ENCODE results near the gene WNT9A. TPM values are rescaled to one million over a fixed set of nuclear protein-coding genes. Genes with fewer than 3 reads are reported as not detected.

The WNT9A gene
- total and polyA plus RNA-seq, 4 donors, result 0.03 to 0.08 TPM; not detected in 2

GRCh38 chr1:227937838-227938145 is 9.9 kb downstream of the WNT9A start:
- Histone ChIP-seq H3K27me3 (ENCODE audit: control insufficient read depth in 4 of 4, insufficient read depth in 4 of 4, low read length in 3 of 4) (no peaks in the 10 kb centered on the region), H3K27ac (ENCODE audit: low read depth in 1 of 2, low read length in 2 of 2) (no peak overlapping the region), H3K4me3 (ENCODE audit: low read depth in 1 of 3, low read length in 3 of 3) (no peak overlapping the region), H3K9me3 (ENCODE audit: control insufficient read depth in 4 of 4, low read length in 3 of 4) (no peaks in the 10 kb centered on the region), H3K36me3 (ENCODE audit: control insufficient read depth in 4 of 4, insufficient read depth in 3 of 4, low read depth in 1 of 4, low read length in 3 of 4) (no peaks in the 10 kb centered on the region), H3K4me1 (ENCODE audit: control insufficient read depth in 4 of 4, insufficient read depth in 4 of 4, low read length in 3 of 4) (no peaks in the 10 kb centered on the region), H3K9ac (ENCODE audit: low read depth in 1 of 2, low read length in 2 of 2) (no peak overlapping the region)
- WGBS, result 91% methylated on average over 7 of the region's 7 CpGs
- TF ChIP-seq YY1 (IDR thresholded peaks at IDR 0.05) (no peak), ATF3 (IDR thresholded peaks at IDR 0.05) (no peak), NR2F2 (IDR thresholded peaks at IDR 0.05) (no peak), HNF4G (IDR thresholded peaks at IDR 0.05) (no peak), RXRA (IDR thresholded peaks at IDR 0.05) (no peak), TAF1 (conservative IDR thresholded peaks at IDR 0.05) (no peak), EGR1 (IDR thresholded peaks at IDR 0.05; ENCODE audit: low read depth in 2 of 2) (no peak)
- TF ChIP-seq, protein P1, sequence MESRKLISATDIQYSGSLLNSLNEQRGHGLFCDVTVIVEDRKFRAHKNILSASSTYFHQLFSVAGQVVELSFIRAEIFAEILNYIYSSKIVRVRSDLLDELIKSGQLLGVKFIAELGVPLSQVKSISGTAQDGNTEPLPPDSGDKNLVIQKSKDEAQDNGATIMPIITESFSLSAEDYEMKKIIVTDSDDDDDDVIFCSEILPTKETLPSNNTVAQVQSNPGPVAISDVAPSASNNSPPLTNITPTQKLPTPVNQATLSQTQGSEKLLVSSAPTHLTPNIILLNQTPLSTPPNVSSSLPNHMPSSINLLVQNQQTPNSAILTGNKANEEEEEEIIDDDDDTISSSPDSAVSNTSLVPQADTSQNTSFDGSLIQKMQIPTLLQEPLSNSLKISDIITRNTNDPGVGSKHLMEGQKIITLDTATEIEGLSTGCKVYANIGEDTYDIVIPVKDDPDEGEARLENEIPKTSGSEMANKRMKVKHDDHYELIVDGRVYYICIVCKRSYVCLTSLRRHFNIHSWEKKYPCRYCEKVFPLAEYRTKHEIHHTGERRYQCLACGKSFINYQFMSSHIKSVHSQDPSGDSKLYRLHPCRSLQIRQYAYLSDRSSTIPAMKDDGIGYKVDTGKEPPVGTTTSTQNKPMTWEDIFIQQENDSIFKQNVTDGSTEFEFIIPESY (IDR thresholded peaks at IDR 0.05), result no peak
- no peak for DNase-seq (ENCODE audit: low spot score)

DNA sequence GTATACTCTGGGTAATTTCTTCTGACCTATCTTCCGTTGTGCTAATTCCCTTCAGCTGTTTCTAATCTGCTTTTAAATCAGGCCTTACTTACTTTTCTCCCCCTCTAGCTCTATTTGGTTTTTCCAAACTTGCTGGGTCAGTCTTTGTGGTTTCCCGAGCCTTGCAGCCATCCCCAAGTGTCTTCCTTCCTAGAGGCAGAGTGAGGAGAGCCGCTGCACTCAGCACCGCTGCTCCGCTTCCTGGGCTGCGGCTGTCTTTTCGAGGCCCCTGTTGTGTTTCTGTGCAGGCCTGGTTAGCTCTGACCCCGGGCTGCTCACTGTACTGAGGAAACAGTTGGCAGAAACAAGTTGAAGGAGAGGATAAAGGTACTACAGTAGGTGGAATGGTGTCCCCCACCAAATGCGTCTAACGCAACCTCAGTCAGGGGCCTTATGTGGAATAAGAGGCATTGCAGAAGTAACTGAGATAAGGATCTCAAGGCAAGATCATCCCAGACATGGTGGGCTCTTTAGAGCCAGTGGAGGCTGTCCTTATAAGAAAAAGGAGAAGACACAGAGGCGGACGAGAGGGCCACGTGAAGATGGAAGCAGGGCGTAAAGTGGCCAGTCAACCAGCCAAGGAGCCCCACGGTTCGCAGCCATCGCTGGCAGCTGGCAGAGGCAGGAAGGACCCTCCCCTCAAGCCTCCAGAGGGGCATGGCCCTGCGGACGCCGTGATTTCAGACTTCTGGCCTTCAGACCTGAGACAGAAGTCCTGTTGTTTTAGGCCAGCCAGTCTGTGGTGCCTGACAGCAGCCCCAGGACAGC is 10.5 kb downstream of the WNT9A start:
- peaks cover 0 to 2% (median 0%) of the 10 kb centered on the region in 4 donors for H3K27me3 ChIP-seq (ENCODE audit: control insufficient read depth in 4 of 4, insufficient read depth in 4 of 4, low read length in 3 of 4)
- H3K9ac ChIP-seq (ENCODE audit: low read depth in 1 of 2, low read length in 2 of 2), result no peak overlapping the region
- TF ChIP-seq FOXA2 (IDR thresholded peaks at IDR 0.05), result no peak
- no peak for TF ChIP-seq YY1 (IDR thresholded peaks at IDR 0.05)
- no peak for TF ChIP-seq EGR1 (IDR thresholded peaks at IDR 0.05; ENCODE audit: low read depth in 2 of 2)
- TF ChIP-seq JUND (IDR thresholded peaks at IDR 0.05), result no peak
- no peak for TF ChIP-seq NR2F2 (IDR thresholded peaks at IDR 0.05)
- TF ChIP-seq TAF1 (conservative IDR thresholded peaks at IDR 0.05), result no peak
- no peak for TF ChIP-seq HNF4A (conservative IDR thresholded peaks at IDR 0.05)
- TF ChIP-seq FOXA1 (IDR thresholded peaks at IDR 0.05), result no peak
- no peak for TF ChIP-seq ATF3 (IDR thresholded peaks at IDR 0.05)
- TF ChIP-seq, protein P2, sequence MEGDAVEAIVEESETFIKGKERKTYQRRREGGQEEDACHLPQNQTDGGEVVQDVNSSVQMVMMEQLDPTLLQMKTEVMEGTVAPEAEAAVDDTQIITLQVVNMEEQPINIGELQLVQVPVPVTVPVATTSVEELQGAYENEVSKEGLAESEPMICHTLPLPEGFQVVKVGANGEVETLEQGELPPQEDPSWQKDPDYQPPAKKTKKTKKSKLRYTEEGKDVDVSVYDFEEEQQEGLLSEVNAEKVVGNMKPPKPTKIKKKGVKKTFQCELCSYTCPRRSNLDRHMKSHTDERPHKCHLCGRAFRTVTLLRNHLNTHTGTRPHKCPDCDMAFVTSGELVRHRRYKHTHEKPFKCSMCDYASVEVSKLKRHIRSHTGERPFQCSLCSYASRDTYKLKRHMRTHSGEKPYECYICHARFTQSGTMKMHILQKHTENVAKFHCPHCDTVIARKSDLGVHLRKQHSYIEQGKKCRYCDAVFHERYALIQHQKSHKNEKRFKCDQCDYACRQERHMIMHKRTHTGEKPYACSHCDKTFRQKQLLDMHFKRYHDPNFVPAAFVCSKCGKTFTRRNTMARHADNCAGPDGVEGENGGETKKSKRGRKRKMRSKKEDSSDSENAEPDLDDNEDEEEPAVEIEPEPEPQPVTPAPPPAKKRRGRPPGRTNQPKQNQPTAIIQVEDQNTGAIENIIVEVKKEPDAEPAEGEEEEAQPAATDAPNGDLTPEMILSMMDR (IDR thresholded peaks at IDR 0.05; ENCODE audit: low read depth, low read length, missing input control), result no peak
- 86% methylated on average over 20 of the region's 20 CpGs for WGBS
- H3K36me3 ChIP-seq (ENCODE audit: control insufficient read depth in 4 of 4, insufficient read depth in 3 of 4, low read depth in 1 of 4, low read length in 3 of 4), result no peaks in the 10 kb centered on the region
- no peak overlapping the region for H3K27ac ChIP-seq (ENCODE audit: low read depth in 1 of 2, low read length in 2 of 2)
- no peaks in the 10 kb centered on the region for H3K9me3 ChIP-seq (ENCODE audit: control insufficient read depth in 4 of 4, low read length in 3 of 4)
- DNase-seq (ENCODE audit: low spot score), result no peak
- no peaks in the 10 kb centered on the region for H3K4me1 ChIP-seq (ENCODE audit: control insufficient read depth in 4 of 4, insufficient read depth in 4 of 4, low read length in 3 of 4)
- no peak overlapping the region for H3K4me3 ChIP-seq (ENCODE audit: low read depth in 1 of 3, low read length in 3 of 3)

- Histone ChIP-seq H3K9me3 (ENCODE audit: control insufficient read depth in 4 of 4, low read length in 3 of 4) (no peaks in the 10 kb centered on the region), H3K27me3 (ENCODE audit: control insufficient read depth in 4 of 4, insufficient read depth in 4 of 4, low read length in 3 of 4) (peaks cover 0 to 2% (median 0%) of the 10 kb centered on the region in 4 donors), H3K36me3 (ENCODE audit: control insufficient read depth in 4 of 4, insufficient read depth in 3 of 4, low read depth in 1 of 4, low read length in 3 of 4) (no peaks in the 10 kb centered on the region), H3K4me1 (ENCODE audit: control insufficient read depth in 4 of 4, insufficient read depth in 4 of 4, low read length in 3 of 4) (no peaks in the 10 kb centered on the region), H3K27ac (ENCODE audit: low read depth in 1 of 2, low read length in 2 of 2) (no peak overlapping the region), H3K9ac (ENCODE audit: low read depth in 1 of 2, low read length in 2 of 2) (no peak overlapping the region), H3K4me3 (ENCODE audit: low read depth in 1 of 3, low read length in 3 of 3) (no peak overlapping the region)
- WGBS, result 88% methylated on average over 7 of the region's 7 CpGs
- DNase-seq (ENCODE audit: low spot score), result no peak
- TF ChIP-seq FOXA2 (IDR thresholded peaks at IDR 0.05) (no peak), HNF4A (conservative IDR thresholded peaks at IDR 0.05) (no peak), EGR1 (IDR thresholded peaks at IDR 0.05; ENCODE audit: low read depth in 2 of 2) (no peak), TAF1 (conservative IDR thresholded peaks at IDR 0.05) (no peak), JUND (IDR thresholded peaks at IDR 0.05) (no peak), NR2F2 (IDR thresholded peaks at IDR 0.05) (no peak), RXRA (IDR thresholded peaks at IDR 0.05) (no peak), ATF3 (IDR thresholded peaks at IDR 0.05) (no peak), FOXA1 (IDR thresholded peaks at IDR 0.05) (no peak)
- TF ChIP-seq, protein P3, sequence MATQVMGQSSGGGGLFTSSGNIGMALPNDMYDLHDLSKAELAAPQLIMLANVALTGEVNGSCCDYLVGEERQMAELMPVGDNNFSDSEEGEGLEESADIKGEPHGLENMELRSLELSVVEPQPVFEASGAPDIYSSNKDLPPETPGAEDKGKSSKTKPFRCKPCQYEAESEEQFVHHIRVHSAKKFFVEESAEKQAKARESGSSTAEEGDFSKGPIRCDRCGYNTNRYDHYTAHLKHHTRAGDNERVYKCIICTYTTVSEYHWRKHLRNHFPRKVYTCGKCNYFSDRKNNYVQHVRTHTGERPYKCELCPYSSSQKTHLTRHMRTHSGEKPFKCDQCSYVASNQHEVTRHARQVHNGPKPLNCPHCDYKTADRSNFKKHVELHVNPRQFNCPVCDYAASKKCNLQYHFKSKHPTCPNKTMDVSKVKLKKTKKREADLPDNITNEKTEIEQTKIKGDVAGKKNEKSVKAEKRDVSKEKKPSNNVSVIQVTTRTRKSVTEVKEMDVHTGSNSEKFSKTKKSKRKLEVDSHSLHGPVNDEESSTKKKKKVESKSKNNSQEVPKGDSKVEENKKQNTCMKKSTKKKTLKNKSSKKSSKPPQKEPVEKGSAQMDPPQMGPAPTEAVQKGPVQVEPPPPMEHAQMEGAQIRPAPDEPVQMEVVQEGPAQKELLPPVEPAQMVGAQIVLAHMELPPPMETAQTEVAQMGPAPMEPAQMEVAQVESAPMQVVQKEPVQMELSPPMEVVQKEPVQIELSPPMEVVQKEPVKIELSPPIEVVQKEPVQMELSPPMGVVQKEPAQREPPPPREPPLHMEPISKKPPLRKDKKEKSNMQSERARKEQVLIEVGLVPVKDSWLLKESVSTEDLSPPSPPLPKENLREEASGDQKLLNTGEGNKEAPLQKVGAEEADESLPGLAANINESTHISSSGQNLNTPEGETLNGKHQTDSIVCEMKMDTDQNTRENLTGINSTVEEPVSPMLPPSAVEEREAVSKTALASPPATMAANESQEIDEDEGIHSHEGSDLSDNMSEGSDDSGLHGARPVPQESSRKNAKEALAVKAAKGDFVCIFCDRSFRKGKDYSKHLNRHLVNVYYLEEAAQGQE (IDR thresholded peaks at IDR 0.05), result no peak
- TF ChIP-seq, protein P2 (IDR thresholded peaks at IDR 0.05; ENCODE audit: low read depth, low read length, missing input control), result no peak
Observed at GRCh38 chr1:227935826-227936225, 11.9 kb downstream of the WNT9A start.
